ENCODE results near the gene CCDC73. TPM values are rescaled to one million over a fixed set of nuclear protein-coding genes. Genes with fewer than 3 reads are reported as not detected.
A peak's percentile ranks its signal among the peaks of the same experiment; 100 is the strongest.
"Not testable (repeated sequence)": the region's sequence is repeated elsewhere in the genome, so short reads cannot be mapped to it uniquely, and the experiment has no call there.

Gene CCDC73
- total RNA-seq, 6 donors from 2014 or later: 0.15 to 0.20 TPM; not detected in 4

GRCh38 chr11:32602657-32603415 is 191.6 kb downstream of the CCDC73 start:
- peaks cover 23 to 72% (median 36%) of the 10 kb centered on the region in 4 donors for H3K36me3 ChIP-seq

GRCh38 chr11:32597921-32598320 is 196.5 kb downstream of the CCDC73 start:
- TF ChIP-seq POLR2AphosphoS5 (IDR thresholded peaks at IDR 0.05): no peak
- TF ChIP-seq CTCF (IDR thresholded peaks at IDR 0.05): no peak
- no peak for TF ChIP-seq POLR2A (IDR thresholded peaks at IDR 0.05)
- no peak for TF ChIP-seq EP300 (IDR thresholded peaks at IDR 0.05)
- no peak overlapping the region for H3K27ac ChIP-seq
- DNase-seq: no peak
- H3K9me3 ChIP-seq: no peaks in the 10 kb centered on the region
- H3K4me1 ChIP-seq: no peaks in the 10 kb centered on the region
- H3K27me3 ChIP-seq: no peaks in the 10 kb centered on the region
- WGBS, 2 donors: 83 to 89% methylated on average over 1 of the region's 1 CpG
- H3K36me3 ChIP-seq: peaks cover 40 to 94% (median 56%) of the 10 kb centered on the region in 4 donors
- no peak overlapping the region for H3K4me3 ChIP-seq
- no peak for ATAC-seq (ENCODE audit: low FRiP score in 2 of 2)

More at GRCh38 chr11:32602657-32603415, 191.6 kb downstream of the CCDC73 start:
- Histone ChIP-seq H3K27ac (no peak overlapping the region), H3K4me3 (no peak overlapping the region), H3K4me1 (no peaks in the 10 kb centered on the region), H3K27me3 (no peaks in the 10 kb centered on the region), H3K9me3 (no peaks in the 10 kb centered on the region)
- TF ChIP-seq CTCF (IDR thresholded peaks at IDR 0.05) (no peak), POLR2AphosphoS5 (IDR thresholded peaks at IDR 0.05) (no peak), EP300 (IDR thresholded peaks at IDR 0.05) (no peak), POLR2A (IDR thresholded peaks at IDR 0.05) (no peak)
- DNase-seq (no peak), ATAC-seq (ENCODE audit: low FRiP score in 2 of 2) (no peak)
- 55 to 64% methylated on average over 4 of the region's 4 CpGs for WGBS, 2 donors

- not testable (repeated sequence) for H3K4me1 ChIP-seq; ATAC-seq (ENCODE audit: low FRiP score in 2 of 2); H3K9me3 ChIP-seq; H3K4me3 ChIP-seq; H3K27ac ChIP-seq; H3K27me3 ChIP-seq
- 91 to 96% methylated on average over 14 of the region's 14 CpGs for WGBS, 2 donors
- H3K36me3 ChIP-seq: peaks cover 43 to 94% (median 62%) of the 10 kb centered on the region in 4 donors
- peak in 1 of 2 donors; percentile 49 for DNase-seq
Observed at GRCh38 chr11:32596114-32596513, 198.3 kb downstream of the CCDC73 start.

- Histone ChIP-seq H3K27me3 (no peaks in the 10 kb centered on the region), H3K9me3 (no peaks in the 10 kb centered on the region), H3K27ac (no peak overlapping the region), H3K4me1 (no peaks in the 10 kb centered on the region), H3K36me3 (peaks cover 53 to 97% (median 70%) of the 10 kb centered on the region in 4 donors), H3K4me3 (no peak overlapping the region)
- DNase-seq: no peak
- no peak for TF ChIP-seq POLR2AphosphoS5 (IDR thresholded peaks at IDR 0.05)
- no peak for TF ChIP-seq EP300 (IDR thresholded peaks at IDR 0.05)
- TF ChIP-seq POLR2A (IDR thresholded peaks at IDR 0.05): no peak
- no peak for TF ChIP-seq CTCF (IDR thresholded peaks at IDR 0.05)
- ATAC-seq (ENCODE audit: low FRiP score in 2 of 2): no peak
Observed at GRCh38 chr11:32594272-32594671, 200.2 kb downstream of the CCDC73 start.

GRCh38 chr11:32586576-32587190 is 207.8 kb downstream of the CCDC73 start:
- TF ChIP-seq EP300 (IDR thresholded peaks at IDR 0.05) (no peak), POLR2A (IDR thresholded peaks at IDR 0.05) (no peak), POLR2AphosphoS5 (IDR thresholded peaks at IDR 0.05) (no peak), CTCF (IDR thresholded peaks at IDR 0.05) (no peak)
- H3K27ac ChIP-seq: no peak overlapping the region
- ATAC-seq (ENCODE audit: low FRiP score in 2 of 2) (no peak), DNase-seq (no peak)
- H3K36me3 ChIP-seq: peaks cover 24 to 31% (median 27%) of the 10 kb centered on the region in 4 donors
- H3K4me3 ChIP-seq: no peak overlapping the region
- no peaks in the 10 kb centered on the region for H3K27me3 ChIP-seq
- peaks cover 0 to 6% (median 0%) of the 10 kb centered on the region in 4 donors for H3K9me3 ChIP-seq
- H3K4me1 ChIP-seq: peaks cover 11 to 31% (median 19%) of the 10 kb centered on the region in 4 donors
- WGBS, 2 donors: 73 to 85% methylated on average over 4 of the region's 4 CpGs

Data from upper lobe of left lung (tissue), 6 donors.